GM12878 (cell line): ENCODE measurements around the gene GAS6. TPM values are rescaled to one million over a fixed set of nuclear protein-coding genes. Genes with fewer than 3 reads are reported as not detected.
"Not testable (repeated sequence)": the region's sequence is repeated elsewhere in the genome, so short reads cannot be mapped to it uniquely, and the experiment has no call there.

Experiments used
- ATAC-seq: fragments of 200-7000 bp; cut with Tn5 transposase; 3 replicates; pipeline ENCODE4 v1.9.1; 2020; ENCODE audit warnings: mild to moderate bottlenecking, moderate library complexity
- BruUV-seq: library from RNA; stranded (reverse); fragments of 400-500 nt; replicated peaks from 2 replicates; lab custom pipeline; 2021; lab: Mats Ljungman, UMichigan
- CTCF ChIA-PET: fragments of 300-600 bp; sonication (Branson Sonifier 250); formaldehyde crosslinking; extraction: SDS; loops from one replicate; lab custom pipeline; 2021; ENCODE audit warnings: inconsistent platforms; lab: Yijun Ruan, JAX
- POLR2A ChIA-PET: fragments of 350-600 bp; formaldehyde crosslinking; extraction: SDS; loops from one replicate; lab custom pipeline; 2021; ENCODE audit warnings: inconsistent platforms; lab: Charles Lee
- RAD21 ChIA-PET: fragments of 300-600 bp; sonication (Branson Sonifier 250); formaldehyde crosslinking; loops from one replicate; lab custom pipeline; 2023; ENCODE audit warnings: antibody characterized with exemption; ENCODE audit not compliant: unreplicated experiment; lab: Charles Lee
- SMC1A ChIA-PET: fragments of 300-600 bp; sonication (Branson Sonifier 250); formaldehyde crosslinking; loops from one replicate; lab custom pipeline; 2023; ENCODE audit not compliant: unreplicated experiment, uncharacterized antibody; lab: Charles Lee
- DNase-seq: peaks from one replicate; pipeline ENCODE4 v3.0.0-alpha.2; 2011; ENCODE audit warnings: low read depth, low spot score
- FAIRE-seq: peaks from 3 replicates; lab custom pipeline; 2011; peaks lifted over from hg19 to GRCh38; lab: Jason Lieb, UNC
- H2AFZ ChIP-seq: 2 replicates; pipeline ENCODE4 v1.6.0; 2011; ENCODE audit warnings: low read depth, low read length, control low read depth; ENCODE audit not compliant: control insufficient read depth
- H3K27ac ChIP-seq: 2 replicates; pipeline ENCODE4 v1.5.1; 2011; ENCODE audit warnings: control low read depth; ENCODE audit not compliant: control insufficient read depth, insufficient read depth
- H3K27me3 ChIP-seq, 2 experiments: replicated peaks in 1 of 2; 2 replicates each; pipeline versions ENCODE4 v1.6.0 to v1.6.1; 2011; ENCODE audit warnings: low read length in 1 of 2; ENCODE audit not compliant: control insufficient read depth in 2 of 2, insufficient read depth in 2 of 2
- H3K36me3 ChIP-seq, 2 experiments: 2 replicates each; pipeline ENCODE4 v1.5.1; 2011; ENCODE audit warnings: low read length in 1 of 2; ENCODE audit not compliant: control insufficient read depth in 2 of 2, insufficient read depth in 2 of 2
- H3K4me1 ChIP-seq: 2 replicates; pipeline ENCODE4 v1.6.1; 2011; ENCODE audit warnings: mild to moderate bottlenecking, low read length, moderate library complexity, mixed read lengths; ENCODE audit not compliant: control insufficient read depth, insufficient read depth
- H3K4me2 ChIP-seq: 2 replicates; pipeline ENCODE4 v1.6.0; 2011; ENCODE audit warnings: control low read depth; ENCODE audit not compliant: control insufficient read depth, insufficient read depth
- H3K4me3 ChIP-seq: fragments of 200-600 bp; sonication (generic); 2 replicates; pipeline ENCODE4 v1.5.1; 2016
- H3K79me2 ChIP-seq: 2 replicates; pipeline ENCODE4 v1.6.0; 2011; ENCODE audit warnings: low read length; ENCODE audit not compliant: control insufficient read depth, insufficient read depth
- H3K9ac ChIP-seq: 2 replicates; pipeline ENCODE4 v1.8.0; 2011; ENCODE audit warnings: low read length, control low read depth, mixed read lengths; ENCODE audit not compliant: control insufficient read depth, insufficient read depth
- H3K9me3 ChIP-seq: replicated peaks from 3 replicates; pipeline ENCODE4 v1.5.1; 2011; ENCODE audit warnings: mild to moderate bottlenecking, low read length; ENCODE audit not compliant: control insufficient read depth, insufficient read depth
- H4K20me1 ChIP-seq: 2 replicates; pipeline ENCODE4 v1.6.0; 2011; ENCODE audit not compliant: control insufficient read depth, insufficient read depth
- SP1 ChIP-seq: IDR thresholded peaks from one replicate; pipeline ENCODE4 v1.6.1; 2011; ENCODE audit warnings: low read depth, low read length
- WGBS: methylation state at CpG from one replicate; pipeline ENCODE4 v1.1.6; 2016; ENCODE audit warnings: low lambda C conversion rate; ENCODE audit not compliant: insufficient replicate concordance, insufficient coverage; ENCODE audit errors: missing lambda C conversion rate; 5-methylcytosine and 5-hydroxymethylcytosine counted together
- in situ Hi-C: fragments of 300-500 bp; cut with MboI; formaldehyde crosslinking; loops from 9 replicates; pipeline ENCODE4 v1.14.3; 2018; ENCODE audit warnings: mixed read lengths
- intact Hi-C: fragments of 100-400 bp; cut with micrococcal nuclease; formaldehyde crosslinking; loops from one replicate; pipeline ENCODE4 v1.14.2; 2022; ENCODE audit not compliant: unreplicated experiment
- polyA plus RNA-seq, 11 experiments: library from polyadenylated mRNA; depleted of rRNA in 4 of 11; unstranded in 6 of 11; stranded (reverse) in 5 of 11; fragments of >200 nt; fragmentation: Nextera tagmentation in 4 of 11; fragmentation: Illumina TruSeq in 1 of 11; extraction: Ambion mirVana in 4 of 11; extraction: Trizol in 1 of 11; gene quantifications; 1 replicate in 1 of 11; 2 replicates in 10 of 11; pipeline versions ENCODE4 v1.2.1 to v1.2.3, GENCODE V29; 2011 to 2016; ENCODE audit warnings: inconsistent platforms in 2 of 11, missing spikeins in 2 of 11, low read depth in 1 of 11
- total RNA-seq, 4 experiments: library from RNA; depleted of rRNA in 3 of 4; stranded (reverse); fragments of >200 nt in 3 of 4; fragmentation: Illumina TruSeq in 1 of 4; extraction: Trizol in 1 of 4; gene quantifications; 2 replicates each; pipeline versions ENCODE4 v1.2.1 to v1.2.3, GENCODE V29; 2013 to 2021
- TF ChIP-seq, protein P1 (sequence below): fragments of 450-650 bp; IDR thresholded peaks from 2 replicates; pipeline ENCODE4 v1.6.1; 2018; ENCODE audit warnings: borderline replicate concordance, mild to moderate bottlenecking; ENCODE audit not compliant: partially characterized antibody

Gene GAS6
- total and polyA plus RNA-seq, 10 of the 15 experiments (the other 5 are each of a cell fraction or from before 2014, with no cell fraction given): 0.03 to 0.59 (median 0.10) TPM; not detected in 2

DNA sequence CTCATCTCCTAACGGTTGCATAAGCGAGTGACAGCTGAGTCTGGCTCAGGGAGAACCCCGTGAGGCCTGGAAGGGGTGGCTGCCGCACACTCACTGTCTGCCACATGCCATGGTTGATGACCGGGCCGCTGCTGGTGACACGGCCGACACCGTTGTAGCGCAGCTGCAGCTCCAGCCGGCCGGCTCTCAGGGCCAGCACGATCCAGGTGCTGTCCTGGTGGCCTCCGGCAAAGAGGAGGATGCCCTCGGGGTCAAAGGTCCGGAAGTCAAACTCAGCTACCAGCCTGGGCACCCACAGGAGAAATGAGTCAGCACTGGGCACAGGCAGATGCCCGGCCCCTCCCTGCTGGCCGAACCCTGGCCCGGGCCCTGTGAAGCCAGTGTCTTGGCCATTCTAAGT lies 31.7 kb downstream of the GAS6 start (continued):
- TF ChIP-seq, protein P1, sequence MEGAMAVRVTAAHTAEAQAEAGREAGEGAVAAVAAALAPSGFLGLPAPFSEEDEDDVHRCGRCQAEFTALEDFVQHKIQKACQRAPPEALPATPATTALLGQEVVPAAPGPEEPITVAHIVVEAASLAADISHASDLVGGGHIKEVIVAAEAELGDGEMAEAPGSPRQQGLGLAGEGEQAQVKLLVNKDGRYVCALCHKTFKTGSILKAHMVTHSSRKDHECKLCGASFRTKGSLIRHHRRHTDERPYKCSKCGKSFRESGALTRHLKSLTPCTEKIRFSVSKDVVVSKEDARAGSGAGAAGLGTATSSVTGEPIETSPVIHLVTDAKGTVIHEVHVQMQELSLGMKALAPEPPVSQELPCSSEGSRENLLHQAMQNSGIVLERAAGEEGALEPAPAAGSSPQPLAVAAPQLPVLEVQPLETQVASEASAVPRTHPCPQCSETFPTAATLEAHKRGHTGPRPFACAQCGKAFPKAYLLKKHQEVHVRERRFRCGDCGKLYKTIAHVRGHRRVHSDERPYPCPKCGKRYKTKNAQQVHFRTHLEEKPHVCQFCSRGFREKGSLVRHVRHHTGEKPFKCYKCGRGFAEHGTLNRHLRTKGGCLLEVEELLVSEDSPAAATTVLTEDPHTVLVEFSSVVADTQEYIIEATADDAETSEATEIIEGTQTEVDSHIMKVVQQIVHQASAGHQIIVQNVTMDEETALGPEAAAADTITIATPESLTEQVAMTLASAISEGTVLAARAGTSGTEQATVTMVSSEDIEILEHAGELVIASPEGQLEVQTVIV: no peak
- TF ChIP-seq, all 136 proteins: peak for 0

DNA sequence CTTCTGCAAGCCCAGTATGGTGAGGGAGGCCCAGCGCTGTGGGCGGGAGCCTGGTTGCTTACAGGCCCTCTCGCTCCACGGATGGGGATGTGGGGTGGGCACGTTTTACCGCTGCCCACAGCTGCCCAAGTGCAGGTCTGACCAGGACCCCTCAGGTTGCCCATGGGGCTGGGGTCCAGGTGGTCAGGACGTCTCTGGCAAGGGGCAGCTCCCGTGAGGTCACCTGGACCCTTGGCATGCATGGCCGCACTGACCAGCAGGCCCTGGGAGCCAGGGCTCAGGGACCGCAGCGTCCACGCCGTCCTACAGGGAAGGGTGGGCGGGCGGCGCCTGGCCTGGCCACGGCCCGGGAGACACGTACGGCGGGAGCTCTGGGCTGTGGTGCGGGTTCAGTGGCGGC lies 32.8 kb downstream of the GAS6 start:
- ATAC-seq: no peak
- Histone ChIP-seq H3K4me3 (no peak overlapping the region), H3K79me2 (no peaks in the 10 kb centered on the region), H3K27ac (no peak overlapping the region), H3K4me1 (no peaks in the 10 kb centered on the region), H2AFZ (no peak overlapping the region), H3K9ac (no peak overlapping the region), H4K20me1 (no peaks in the 10 kb centered on the region), H3K4me2 (no peak overlapping the region), H3K27me3 (no peaks in the 10 kb centered on the region), H3K9me3 (no peaks in the 10 kb centered on the region), H3K36me3 (no peaks in the 10 kb centered on the region)
- no peak for DNase-seq
- in situ Hi-C loops: loop anchor here (10.0 kb wide), 1 partner anchor 64 kb away; no protein-coding TSS in a partner anchor
- FAIRE-seq: no peak
- no peak for TF ChIP-seq SP1
- ChIA-PET POLR2A (no interaction called here), SMC1A (no interaction called here), CTCF (no interaction called here), RAD21 (no interaction called here)
- intact Hi-C loops: no loop called here
- BruUV-seq: no TSS peak
- WGBS: 92% methylated on average over 22 of the region's 23 CpGs

- BruUV-seq, H4K20me1 ChIP-seq, SMC1A ChIA-PET, ATAC-seq, H3K79me2 ChIP-seq, FAIRE-seq, H3K4me1 ChIP-seq, intact Hi-C loops, H3K4me3 ChIP-seq, RAD21 ChIA-PET, H3K36me3 ChIP-seq, H3K27me3 ChIP-seq, CTCF ChIA-PET, H3K9me3 ChIP-seq, H3K9ac ChIP-seq, H2AFZ ChIP-seq, H3K4me2 ChIP-seq, POLR2A ChIA-PET, DNase-seq, H3K27ac ChIP-seq: not testable (repeated sequence)
- WGBS: 57% methylated on average over 4 of the region's 22 CpGs
- in situ Hi-C loops: loop anchor here (10.0 kb wide), 1 partner anchor 64 kb away; no protein-coding TSS in a partner anchor
Measured at GRCh38 chr13:113830426-113830950, 33.4 kb downstream of the GAS6 start.
